Measurements from ENCODE around the gene KLHL2. TPM values are rescaled to one million over a fixed set of nuclear protein-coding genes. Genes with fewer than 3 reads are reported as not detected.

Gene KLHL2
- total and polyA plus RNA-seq, 9 of the 15 experiments (the other 6 are each of a cell fraction or from before 2014, with no cell fraction given): 2.5 to 11.3 (median 6.1) TPM

GRCh38 chr4:165327211-165328100 lies 120.1 kb downstream of the KLHL2 start, which contains the start of gene MSMO1 (continued):
- no peak for TF ChIP-seq PURB (CRISPR knock-in tag; IDR thresholded peaks at IDR 0.05; ENCODE audit: low read depth)
- no peak for TF ChIP-seq CTCFL (IDR thresholded peaks at IDR 0.05; ENCODE audit: borderline replicate concordance, insufficient read depth, low read depth, low read length, poor library complexity, severe bottlenecking)
- TF ChIP-seq CHD2 (IDR thresholded peaks at IDR 0.05; ENCODE audit: low read depth, low read length): peak; percentile 89
- no peak for TF ChIP-seq NFE2 (IDR thresholded peaks at IDR 0.05; ENCODE audit: low read depth)
- peak; percentile 62 for TF ChIP-seq MAX (CRISPR knock-in tag; IDR thresholded peaks at IDR 0.05)
- TF ChIP-seq ZNF518B (CRISPR knock-in tag; IDR thresholded peaks at IDR 0.05): no peak
- no peak for TF ChIP-seq ZNF512 (tag; IDR thresholded peaks at IDR 0.05)
- no peak for TF ChIP-seq TGIF2 (CRISPR knock-in tag; IDR thresholded peaks at IDR 0.05)
- TF ChIP-seq TFE3 (CRISPR knock-in tag; IDR thresholded peaks at IDR 0.05): no peak
- peak; percentile 32; the same call in 1 of the 2 replicates for TF ChIP-seq ETS1 (conservative IDR thresholded peaks at IDR 0.05; ENCODE audit: control insufficient read depth, low read depth, low read length)
